Nephron (organoid): ENCODE results near the gene GALNT2.

ENCODE experiments used
- H3K27ac Mint-ChIP-seq, 3 experiments: 2 replicates each; pipeline ENCODE4 v1.8.0; 2020; ENCODE audit warnings: mixed read lengths in 3 of 3, mild to moderate bottlenecking in 2 of 3, moderate library complexity in 1 of 3
- H3K27me3 Mint-ChIP-seq: 2 replicates; pipeline ENCODE4 v1.8.0; 2021; ENCODE audit warnings: low read depth, mild to moderate bottlenecking, moderate library complexity, mixed read lengths
- H3K36me3 Mint-ChIP-seq: 2 replicates; pipeline ENCODE4 v1.8.0; 2020; ENCODE audit warnings: low read depth, mixed read lengths
- H3K4me1 Mint-ChIP-seq: 2 replicates; pipeline ENCODE4 v1.8.0; 2020; ENCODE audit warnings: mixed read lengths
- H3K4me3 Mint-ChIP-seq, 3 experiments: 2 replicates each; pipeline ENCODE4 v1.8.0; 2020; ENCODE audit warnings: mild to moderate bottlenecking in 3 of 3, mixed read lengths in 3 of 3, moderate library complexity in 2 of 3
- H3K9me3 Mint-ChIP-seq: 2 replicates; pipeline ENCODE4 v1.8.0; 2020; ENCODE audit warnings: mixed read lengths
- CTCF ChIP-seq, 3 experiments: fragments of 200-600 bp; sonication (generic); IDR thresholded peaks; one replicate each; pipeline ENCODE4 v1.5.0; 2021; ENCODE audit warnings: antibody characterized with exemption in 3 of 3; ENCODE audit not compliant: unreplicated experiment in 3 of 3

Gene GALNT2

GRCh38 chr1:230066466-230067404, at the start of gene GALNT2:
Gene GALNT2 (plus strand): TSS chr1:230067238. CDS start chr1:230067281, 43 bp downstream.
- no peak for TF ChIP-seq CTCF (IDR thresholded peaks at IDR 0.05; ENCODE audit: unreplicated experiment in 3 of 3)
- Mint-ChIP-seq H3K27me3 (peaks cover 4% of the 10 kb centered on the region), H3K9me3 (peaks cover 23% of the 10 kb centered on the region), H3K4me1 (peaks cover 45% of the 10 kb centered on the region), H3K36me3 (peaks cover 3% of the 10 kb centered on the region), H3K27ac (peak within 1 kb of the TSS; percentile 92 to 94 (median 94)), H3K4me3 (peak within 1 kb of the TSS; percentile 90 to 96 (median 94))

GRCh38 chr1:230020451-230020850, 46.6 kb upstream of the GALNT2 start:
- Mint-ChIP-seq H3K27ac (no peak overlapping the region), H3K4me3 (no peak overlapping the region), H3K27me3 (peaks cover 25% of the 10 kb centered on the region), H3K36me3 (no peaks in the 10 kb centered on the region), H3K4me1 (no peaks in the 10 kb centered on the region), H3K9me3 (peaks cover 8% of the 10 kb centered on the region)
- no peak for TF ChIP-seq CTCF (IDR thresholded peaks at IDR 0.05; ENCODE audit: unreplicated experiment in 3 of 3)

GRCh38 chr1:230022666-230023380, 44.2 kb upstream of the GALNT2 start:
- Mint-ChIP-seq H3K27ac (no peak overlapping the region), H3K27me3 (peaks cover 28% of the 10 kb centered on the region), H3K4me3 (no peak overlapping the region), H3K36me3 (no peaks in the 10 kb centered on the region), H3K4me1 (no peaks in the 10 kb centered on the region), H3K9me3 (peaks cover 12% of the 10 kb centered on the region)
- no peak for TF ChIP-seq CTCF (IDR thresholded peaks at IDR 0.05; ENCODE audit: unreplicated experiment in 3 of 3)

GRCh38 chr1:230025686-230026085, 41.4 kb upstream of the GALNT2 start:
- Mint-ChIP-seq H3K4me1 (no peaks in the 10 kb centered on the region), H3K27ac (no peak overlapping the region)
- no peak for TF ChIP-seq CTCF (IDR thresholded peaks at IDR 0.05; ENCODE audit: unreplicated experiment in 3 of 3)

GRCh38 chr1:230026139-230026538, 40.9 kb upstream of the GALNT2 start:
- Mint-ChIP-seq H3K4me3 (no peak overlapping the region), H3K27me3 (peaks cover 23% of the 10 kb centered on the region), H3K9me3 (peaks cover 12% of the 10 kb centered on the region), H3K27ac (no peak overlapping the region), H3K36me3 (no peaks in the 10 kb centered on the region), H3K4me1 (no peaks in the 10 kb centered on the region)
- no peak for TF ChIP-seq CTCF (IDR thresholded peaks at IDR 0.05; ENCODE audit: unreplicated experiment in 3 of 3)

More at GRCh38 chr1:230025686-230026085, 41.4 kb upstream of the GALNT2 start:
- Mint-ChIP-seq H3K9me3 (peaks cover 12% of the 10 kb centered on the region), H3K36me3 (no peaks in the 10 kb centered on the region), H3K27me3 (peaks cover 23% of the 10 kb centered on the region), H3K4me3 (no peak overlapping the region)
